Adrenal gland (tissue), 12 donors: ENCODE data around the gene TBC1D1. TPM values are rescaled to one million over a fixed set of nuclear protein-coding genes. Genes with fewer than 3 reads are reported as not detected.

Source experiments
- DNase-seq, 7 donors: peaks; one replicate each; pipeline ENCODE4 v3.0.0-alpha.2; 2019 to 2020
- H3K27ac ChIP-seq, 5 donors: fragments of 200-600 bp; sonication (generic) in 4 of 5; 1 replicate in 3 of 5; 2 replicates in 2 of 5; pipeline versions ENCODE4 v1.5.1 to v1.8.0; 2016 to 2020; ENCODE audit warnings: mild to moderate bottlenecking in 1 of 5
- H3K27me3 ChIP-seq: fragments of 200-600 bp; 2 replicates; pipeline ENCODE4 v1.8.0; 2021
- H3K36me3 ChIP-seq, 2 donors: fragments of 200-600 bp; replicated peaks in 1 of 2; 1 replicate in 1 of 2; 2 replicates in 1 of 2; pipeline versions ENCODE4 v1.5.1 to v1.8.0; 2018 to 2022
- H3K4me1 ChIP-seq, 2 donors: fragments of 200-600 bp; replicated peaks in 1 of 2; 1 replicate in 1 of 2; 2 replicates in 1 of 2; pipeline versions ENCODE4 v1.5.1 to v1.8.0; 2018 to 2021
- H3K4me3 ChIP-seq, 4 donors: fragments of 200-600 bp; sonication (generic) in 3 of 4; one replicate each; pipeline ENCODE4 v1.5.1; 2016 to 2018
- H3K9me3 ChIP-seq, 3 donors: fragments of 200-600 bp; sonication (generic) in 1 of 3; replicated peaks in 1 of 3; 1 replicate in 2 of 3; 2 replicates in 1 of 3; pipeline versions ENCODE4 v1.5.1 to v1.8.0; 2016 to 2021
- POLR2A ChIP-seq, 2 donors: fragments of 450-650 bp; IDR thresholded peaks; one replicate each; pipeline ENCODE4 v1.6.1; 2017; ENCODE audit warnings: antibody characterized with exemption in 2 of 2, mild to moderate bottlenecking in 2 of 2, moderate library complexity in 1 of 2
- WGBS, 4 donors: extraction: QIAGEN DNeasy Blood & Tissue Kit in 2 of 4; methylation state at CpG; one replicate each; pipeline versions ENCODE4 v1.1.5 to v1.1.7; 2013 to 2017; 5-methylcytosine and 5-hydroxymethylcytosine counted together
- intact Hi-C, 2 donors: fragments of 100-400 bp; cut with DNase I; formaldehyde crosslinking; loops; one replicate each; pipeline versions ENCODE4 v1.14.1 to v1.15.0; 2022 to 2023
- polyA plus RNA-seq, 3 donors: library from polyadenylated mRNA; stranded (reverse); fragments of 200-250 nt in 2 of 3; fragments of 350-450 nt in 1 of 3; fragmentation: Illumina TruSeq in 1 of 3; extraction: RNeasy Lipid Tissue Mini Kit (QIAGEN cat#74804) in 1 of 3; gene quantifications; one replicate each; pipeline ENCODE4 v1.2.3, GENCODE V29; 2013 to 2014
- total RNA-seq, 9 donors: library from RNA; depleted of rRNA in 4 of 9; stranded (reverse); fragments of >200 nt in 4 of 9; fragments of 120-200 nt in 1 of 9; fragmentation: NEBNext Ultra II Directional in 1 of 9; extraction: Animal tissue kit (Norgen Biotek cat#: 25700) in 1 of 9; gene quantifications; one replicate each; pipeline versions ENCODE4 v1.1.0 to v1.2.4, GENCODE V29; 2013 to 2023
- TF ChIP-seq, protein P1 (sequence below), 6 experiments: fragments of 450-650 bp in 4 of 6; fragments of 200-600 bp in 2 of 6; sonication (generic) in 1 of 6; IDR thresholded peaks; 1 replicate in 5 of 6; 2 replicates in 1 of 6; pipeline versions ENCODE4 v1.5.1 to v1.8.0; 2016 to 2021; ENCODE audit warnings: antibody characterized with exemption in 6 of 6, mild to moderate bottlenecking in 2 of 6, moderate library complexity in 1 of 6
- donor health status: healthy with polysubstance abuse.
- donor health status: Bipolar disorder and iron deficiency.
- donor health status: DM: yes; HTN: yes; CAD: no.
- donor health status: DM: no; HTN: no; CAD: no.
- donor health status: DM: no; HTN: no; CAD: no.
- donor health status: DM: yes; HTN: yes; CAD: no.

Gene TBC1D1
- total and polyA plus RNA-seq, 12 donors, result 16.3 to 77.3 (median 25.7) TPM

DNA sequence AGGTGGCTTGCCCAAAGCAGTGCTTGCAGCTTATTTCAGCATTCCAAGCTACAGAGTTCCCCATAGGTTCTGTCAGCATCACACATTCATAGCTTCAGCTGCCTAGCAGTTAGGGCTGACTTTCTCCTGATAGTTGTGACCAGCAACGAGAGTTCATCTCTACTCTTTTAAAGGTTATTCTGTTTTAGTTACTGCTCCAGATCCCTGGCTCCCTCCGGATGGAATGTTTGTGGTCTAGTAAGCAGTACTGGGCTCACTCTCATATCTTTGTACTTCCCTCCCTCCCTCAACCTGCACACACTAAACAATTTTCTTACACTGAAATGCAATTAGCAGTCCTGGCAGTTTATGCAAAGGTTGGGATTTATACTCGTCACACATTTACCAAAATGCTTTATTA is 113.2 kb downstream of the TBC1D1 start:
- intact Hi-C loops, result no loop called here
- H3K4me1 ChIP-seq, result no peaks in the 10 kb centered on the region
- no peaks in the 10 kb centered on the region for H3K27me3 ChIP-seq
- no peaks in the 10 kb centered on the region for H3K36me3 ChIP-seq
- DNase-seq, result no peak
- no peak overlapping the region for H3K4me3 ChIP-seq
- no peak for TF ChIP-seq POLR2A (IDR thresholded peaks at IDR 0.05)
- TF ChIP-seq, protein P1, sequence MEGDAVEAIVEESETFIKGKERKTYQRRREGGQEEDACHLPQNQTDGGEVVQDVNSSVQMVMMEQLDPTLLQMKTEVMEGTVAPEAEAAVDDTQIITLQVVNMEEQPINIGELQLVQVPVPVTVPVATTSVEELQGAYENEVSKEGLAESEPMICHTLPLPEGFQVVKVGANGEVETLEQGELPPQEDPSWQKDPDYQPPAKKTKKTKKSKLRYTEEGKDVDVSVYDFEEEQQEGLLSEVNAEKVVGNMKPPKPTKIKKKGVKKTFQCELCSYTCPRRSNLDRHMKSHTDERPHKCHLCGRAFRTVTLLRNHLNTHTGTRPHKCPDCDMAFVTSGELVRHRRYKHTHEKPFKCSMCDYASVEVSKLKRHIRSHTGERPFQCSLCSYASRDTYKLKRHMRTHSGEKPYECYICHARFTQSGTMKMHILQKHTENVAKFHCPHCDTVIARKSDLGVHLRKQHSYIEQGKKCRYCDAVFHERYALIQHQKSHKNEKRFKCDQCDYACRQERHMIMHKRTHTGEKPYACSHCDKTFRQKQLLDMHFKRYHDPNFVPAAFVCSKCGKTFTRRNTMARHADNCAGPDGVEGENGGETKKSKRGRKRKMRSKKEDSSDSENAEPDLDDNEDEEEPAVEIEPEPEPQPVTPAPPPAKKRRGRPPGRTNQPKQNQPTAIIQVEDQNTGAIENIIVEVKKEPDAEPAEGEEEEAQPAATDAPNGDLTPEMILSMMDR (IDR thresholded peaks at IDR 0.05), result no peak
- H3K27ac ChIP-seq, result no peak overlapping the region
- 73 to 84% (median 78%) methylated on average over 3 of the region's 3 CpGs for WGBS, 4 donors
- H3K9me3 ChIP-seq, result no peaks in the 10 kb centered on the region

DNA sequence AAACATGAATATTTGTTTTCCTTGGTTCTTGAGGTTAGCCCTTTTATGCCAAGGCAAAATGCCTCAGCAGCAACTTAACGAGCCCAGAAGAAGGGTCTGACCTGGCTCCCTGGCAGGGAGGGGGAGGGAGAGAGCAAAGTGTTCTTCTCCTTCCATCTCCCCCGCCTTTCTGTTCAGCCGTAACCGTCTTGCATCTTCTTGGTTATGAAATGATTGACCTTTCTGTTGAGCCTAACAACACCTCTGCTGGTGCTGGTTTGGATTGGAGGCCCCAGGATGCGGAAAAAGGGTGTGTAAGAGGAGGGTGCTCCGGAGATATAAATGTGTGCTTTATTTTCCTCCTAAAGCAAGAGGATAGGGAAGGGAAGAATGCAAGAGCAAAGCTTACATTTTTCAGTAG is 114.0 kb downstream of the TBC1D1 start:
- Histone ChIP-seq H3K27ac (no peak overlapping the region), H3K36me3 (no peaks in the 10 kb centered on the region), H3K4me1 (no peaks in the 10 kb centered on the region), H3K9me3 (no peaks in the 10 kb centered on the region), H3K4me3 (no peak overlapping the region), H3K27me3 (no peaks in the 10 kb centered on the region)
- WGBS, 4 donors, result 71 to 89% (median 74%) methylated on average over 6 of the region's 6 CpGs
- DNase-seq, result no peak
- no peak for TF ChIP-seq POLR2A (IDR thresholded peaks at IDR 0.05)
- TF ChIP-seq, protein P1 (IDR thresholded peaks at IDR 0.05), result no peak
- intact Hi-C loops, result no loop called here

DNA sequence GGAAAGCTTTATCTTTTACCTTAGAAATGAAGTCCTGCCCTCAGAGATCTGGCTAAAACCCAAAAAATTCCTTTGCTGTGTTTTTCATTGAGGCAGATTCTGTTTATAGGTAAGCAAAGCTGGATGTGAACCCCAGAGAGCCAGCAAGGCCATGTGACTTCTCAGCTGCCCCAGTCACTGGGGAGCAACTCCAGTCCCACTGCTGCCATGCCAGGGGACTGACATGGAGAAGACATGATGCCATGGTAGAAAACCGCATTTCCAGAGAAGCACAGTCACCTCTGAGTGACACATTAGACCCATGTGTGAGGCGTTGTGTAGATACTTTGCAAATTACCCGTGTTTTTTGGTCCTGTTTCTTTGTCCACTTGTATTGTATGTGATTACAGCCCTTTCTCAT is 114.8 kb downstream of the TBC1D1 start:
- H3K4me1 ChIP-seq, result no peaks in the 10 kb centered on the region
- intact Hi-C loops, result no loop called here

DNA sequence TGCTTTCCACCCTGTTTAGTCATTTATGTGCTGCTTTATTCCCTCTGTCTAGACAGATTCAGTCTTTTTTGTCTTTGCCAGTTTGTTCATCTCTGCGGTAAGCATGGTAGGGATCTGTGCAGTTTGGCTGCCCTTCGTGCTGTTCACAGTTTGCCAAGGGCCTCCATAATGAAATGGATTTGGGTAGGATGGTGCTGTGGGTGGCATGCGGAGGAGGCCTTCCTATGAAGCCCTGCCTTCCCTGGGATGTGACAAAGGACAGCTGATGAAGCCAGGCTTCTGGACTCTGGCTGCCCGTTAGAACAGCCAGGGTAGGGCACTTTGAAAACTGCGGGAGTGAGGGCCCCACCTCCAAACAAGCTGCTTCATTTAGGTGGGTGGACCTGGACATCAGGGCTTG is 116.8 kb downstream of the TBC1D1 start:
- Histone ChIP-seq H3K4me3 (no peak overlapping the region), H3K36me3 (no peaks in the 10 kb centered on the region), H3K27ac (no peak overlapping the region), H3K4me1 (no peaks in the 10 kb centered on the region), H3K9me3 (no peaks in the 10 kb centered on the region), H3K27me3 (no peaks in the 10 kb centered on the region)
- TF ChIP-seq, protein P1 (IDR thresholded peaks at IDR 0.05), result no peak
- no peak for TF ChIP-seq POLR2A (IDR thresholded peaks at IDR 0.05)
- intact Hi-C loops, result no loop called here
- DNase-seq, result no peak
- WGBS, 4 donors, result 72 to 80% (median 79%) methylated on average over 5 of the region's 5 CpGs

More for the DNA sequence above, 114.8 kb downstream of the TBC1D1 start:
- no peaks in the 10 kb centered on the region for H3K9me3 ChIP-seq
- H3K27me3 ChIP-seq, result no peaks in the 10 kb centered on the region
- no peak for DNase-seq
- H3K36me3 ChIP-seq, result no peaks in the 10 kb centered on the region
- WGBS, 4 donors, result 85 to 94% (median 85%) methylated on average over 3 of the region's 3 CpGs
- TF ChIP-seq POLR2A (IDR thresholded peaks at IDR 0.05), result no peak
- TF ChIP-seq, protein P1 (IDR thresholded peaks at IDR 0.05), result no peak
- H3K27ac ChIP-seq, result no peak overlapping the region
- H3K4me3 ChIP-seq, result no peak overlapping the region
